Fibroblast of gingiva (primary cell): ENCODE data around the gene DIP2A.
"Not testable (repeated sequence)": the region's sequence is repeated elsewhere in the genome, so short reads cannot be mapped to it uniquely, and the experiment has no call there.

Experiments used
- DNase-seq: peaks from one replicate; pipeline ENCODE4 v3.0.0-alpha.2; 2011; ENCODE audit warnings: low read depth

Gene DIP2A

DNA sequence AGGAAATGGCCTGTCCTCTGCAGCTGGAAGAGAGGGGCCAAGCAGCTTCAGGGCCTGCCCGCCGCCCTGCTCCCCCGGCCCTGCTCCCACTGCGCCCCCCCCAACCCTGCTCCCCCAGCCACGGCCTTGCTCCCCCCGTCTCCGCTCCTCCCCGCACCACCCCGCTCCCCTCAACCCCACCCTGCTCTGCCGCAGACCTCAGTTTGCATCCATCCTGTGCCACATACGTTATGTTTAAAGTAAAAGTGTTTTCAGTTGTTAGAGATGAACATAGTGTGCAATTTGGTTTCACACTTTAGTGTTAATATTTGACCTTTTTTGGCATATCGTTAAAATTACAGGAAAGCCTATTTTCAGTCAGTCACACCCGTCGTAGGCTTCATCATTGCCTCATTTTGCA, 34.1 kb upstream of the DIP2A start:
- DNase-seq: no peak

DNA sequence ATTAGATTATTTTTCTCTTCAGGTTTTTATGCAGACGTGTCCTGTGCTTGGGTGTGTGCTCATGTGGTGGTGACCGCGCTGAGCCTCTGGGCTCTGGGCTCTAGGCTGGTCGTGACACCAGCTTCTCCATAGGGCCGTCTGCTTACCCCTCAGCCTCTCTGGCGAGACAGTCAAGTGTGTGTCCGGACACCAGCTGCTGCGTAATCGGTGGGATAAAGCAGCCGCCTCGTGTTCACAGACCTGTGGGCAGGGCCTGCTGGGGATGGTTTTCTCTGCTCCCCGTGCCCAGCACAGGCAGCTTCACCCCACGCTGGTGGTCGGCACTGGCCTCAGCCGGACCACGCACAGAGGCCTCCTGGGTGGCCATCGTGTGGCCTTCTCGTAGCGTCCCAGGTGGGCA, 33.6 kb upstream of the DIP2A start:
- no peak for DNase-seq

GRCh38 chr21:46425571-46425970, 33.1 kb upstream of the DIP2A start:
- no peak for DNase-seq

- DNase-seq: no peak
These were observed 32.2 kb upstream of the DIP2A start for GRCh38 chr21:46426313-46427046.

- no peak for DNase-seq
These were observed 31.2 kb upstream of the DIP2A start for GRCh38 chr21:46427516-46427915.

GRCh38 chr21:46428286-46428685, 30.4 kb upstream of the DIP2A start:
- DNase-seq: no peak

DNA sequence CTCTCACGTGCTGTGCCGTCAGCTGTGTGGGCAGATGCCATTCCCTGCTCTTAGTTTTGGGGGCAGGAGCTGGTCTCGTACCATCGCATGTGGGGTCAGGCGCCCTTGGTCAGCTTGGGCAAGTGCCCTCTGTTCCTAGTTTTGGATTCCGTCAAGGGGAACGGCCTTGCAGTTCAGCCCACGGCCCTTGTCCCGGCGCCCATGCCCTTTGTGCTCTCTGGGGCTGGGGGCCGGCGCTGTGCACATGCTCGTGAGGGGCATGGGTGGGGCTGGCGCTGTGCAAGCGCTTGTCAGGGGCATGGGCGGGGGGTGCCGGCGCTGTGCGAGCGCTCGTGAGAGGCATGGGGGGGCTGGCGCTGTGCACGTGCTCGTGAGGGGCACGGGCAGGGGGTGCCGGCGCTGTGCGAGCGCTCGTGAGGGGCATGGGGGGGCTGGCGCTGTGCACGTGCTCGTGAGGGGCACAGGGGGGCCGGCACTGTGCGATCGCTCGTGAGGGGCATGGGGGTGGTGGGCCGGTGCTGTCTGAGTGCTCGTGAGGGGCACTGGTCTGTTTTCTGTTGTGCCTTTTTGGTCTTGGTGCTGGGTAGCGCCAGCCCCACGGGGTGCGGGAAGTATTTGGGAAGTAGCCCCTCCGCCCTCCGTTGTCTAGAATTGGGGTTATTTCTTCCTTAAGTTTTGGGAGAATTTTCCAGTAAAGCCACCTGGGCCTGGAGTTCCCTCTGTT, 29.5 kb upstream of the DIP2A start:
- no peak for DNase-seq

- no peak for DNase-seq
These were observed 28.7 kb upstream of the DIP2A start for GRCh38 chr21:46429754-46430681.

GRCh38 chr21:46431448-46431847, 27.2 kb upstream of the DIP2A start:
- no peak for DNase-seq

DNA sequence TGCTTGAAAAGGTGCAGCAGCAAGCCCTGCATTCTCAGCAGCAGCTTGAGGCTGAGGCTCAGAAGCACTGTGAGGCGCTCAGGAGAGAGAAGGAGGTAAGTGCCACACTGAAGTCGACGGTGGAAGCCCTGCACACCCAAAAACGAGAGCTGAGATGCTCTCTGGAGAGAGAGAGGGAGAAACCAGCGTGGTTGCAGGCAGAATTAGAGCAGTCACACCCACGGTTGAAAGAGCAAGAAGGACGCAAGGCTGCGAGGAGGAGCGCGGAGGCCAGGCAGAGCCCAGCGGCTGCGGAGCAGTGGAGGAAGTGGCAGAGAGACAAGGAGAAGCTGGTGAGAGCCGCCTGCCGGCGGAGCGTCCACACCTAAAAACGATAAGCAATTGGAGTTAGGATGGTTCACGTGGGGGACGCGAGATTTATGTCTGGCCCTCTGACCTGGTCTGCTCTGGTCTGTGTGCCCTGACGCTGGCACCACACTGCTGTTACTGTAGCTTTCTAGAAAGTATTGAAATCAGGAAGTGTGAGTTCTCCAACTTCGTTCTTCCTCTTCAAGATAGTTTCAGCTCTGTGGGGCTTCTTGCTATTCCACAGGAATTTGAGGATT, 26.7 kb upstream of the DIP2A start:
- DNase-seq: no peak

DNA sequence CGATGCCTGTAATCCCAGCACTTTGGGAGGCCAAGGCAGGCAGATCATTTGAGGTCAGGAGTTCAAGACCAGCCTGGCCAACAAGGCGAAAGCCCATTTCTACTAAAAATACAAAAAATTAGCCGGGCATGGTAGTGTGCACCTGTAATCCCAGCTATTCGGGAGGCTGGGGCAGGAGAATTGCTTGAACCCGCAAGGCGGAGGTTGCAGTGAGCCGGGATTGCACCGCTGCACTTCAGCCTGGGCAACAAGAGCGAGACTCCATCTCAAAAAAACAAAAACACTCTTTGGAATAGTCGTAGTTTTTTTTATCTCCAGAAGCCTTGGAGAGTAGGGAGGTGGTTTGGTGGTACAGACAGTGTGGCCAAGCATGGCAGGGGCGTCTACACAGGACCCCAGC, 25.6 kb upstream of the DIP2A start:
- DNase-seq: not testable (repeated sequence)

DNA sequence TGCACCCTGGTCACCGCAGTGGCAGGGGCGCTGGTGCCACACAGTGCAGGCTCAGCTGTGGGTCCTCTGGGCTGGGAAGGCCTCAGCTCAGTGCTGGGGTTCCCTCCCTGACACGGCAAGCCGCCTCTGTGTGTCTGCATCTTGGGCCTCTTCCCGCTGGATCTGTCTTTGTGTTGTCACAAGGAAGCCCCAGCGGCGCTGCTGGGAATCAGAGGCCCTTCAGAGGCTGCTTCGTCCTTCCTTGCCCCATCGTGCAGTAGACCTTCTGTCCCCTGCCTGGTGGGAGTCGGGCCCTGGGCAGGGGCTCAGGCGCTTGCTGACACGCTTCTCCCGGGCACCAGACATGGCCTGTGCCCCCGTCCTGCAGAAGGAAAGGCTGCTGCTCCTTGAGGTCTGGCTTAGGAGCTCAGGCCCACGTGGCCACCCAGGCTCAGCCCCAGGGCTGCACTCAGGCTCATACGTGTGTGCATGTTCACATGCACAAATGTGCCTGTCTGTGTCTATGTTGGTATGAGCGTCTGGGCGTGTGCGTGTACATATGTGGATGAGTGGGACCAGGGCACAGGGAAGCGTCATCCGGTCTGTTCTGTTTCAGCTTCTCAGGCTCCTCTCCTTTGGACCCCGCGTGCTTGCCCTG, 24.3 kb upstream of the DIP2A start:
- no peak for DNase-seq

GRCh38 chr21:46435786-46436227, 22.9 kb upstream of the DIP2A start:
- DNase-seq: no peak

DNA sequence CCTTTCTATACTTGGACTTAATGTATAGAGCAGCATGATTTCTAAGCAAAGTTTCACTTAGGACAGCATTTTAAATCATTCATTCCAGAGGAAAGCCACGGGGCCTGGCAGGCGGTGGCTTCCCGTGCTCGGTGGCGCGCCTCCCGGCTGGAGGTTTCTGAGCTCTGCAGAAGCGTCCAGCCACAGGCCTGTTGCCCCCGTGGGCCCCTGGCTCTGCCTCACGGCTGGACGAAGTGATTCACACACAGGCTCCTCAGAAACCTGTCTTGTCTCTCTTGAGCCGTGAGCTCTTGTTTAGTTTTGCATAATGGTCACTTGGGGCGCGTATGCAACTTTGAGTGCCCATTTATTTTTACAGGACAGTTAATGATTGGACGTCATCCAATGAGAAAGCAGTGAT, 22.1 kb upstream of the DIP2A start:
- no peak for DNase-seq

DNA sequence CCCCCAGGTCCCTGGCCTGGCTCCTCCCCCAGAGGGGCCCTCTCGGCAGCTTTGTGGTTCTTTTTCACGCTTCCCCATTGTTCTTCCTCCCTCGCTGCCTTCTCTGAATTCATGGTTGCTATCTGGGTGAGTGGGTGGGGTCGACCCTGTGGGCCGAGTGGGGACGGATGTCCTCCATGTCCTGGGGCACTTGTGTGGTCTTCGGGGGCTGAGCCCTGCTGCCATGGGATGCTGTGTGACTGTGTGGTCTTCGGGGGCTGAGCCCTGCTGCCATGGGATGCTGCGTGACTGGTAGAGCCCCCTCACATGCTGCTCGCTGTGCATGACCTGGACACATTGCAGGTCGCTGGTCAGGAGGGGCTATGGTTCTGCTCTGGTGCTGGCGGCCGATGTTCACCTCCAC, 21.6 kb upstream of the DIP2A start:
- DNase-seq: no peak

DNA sequence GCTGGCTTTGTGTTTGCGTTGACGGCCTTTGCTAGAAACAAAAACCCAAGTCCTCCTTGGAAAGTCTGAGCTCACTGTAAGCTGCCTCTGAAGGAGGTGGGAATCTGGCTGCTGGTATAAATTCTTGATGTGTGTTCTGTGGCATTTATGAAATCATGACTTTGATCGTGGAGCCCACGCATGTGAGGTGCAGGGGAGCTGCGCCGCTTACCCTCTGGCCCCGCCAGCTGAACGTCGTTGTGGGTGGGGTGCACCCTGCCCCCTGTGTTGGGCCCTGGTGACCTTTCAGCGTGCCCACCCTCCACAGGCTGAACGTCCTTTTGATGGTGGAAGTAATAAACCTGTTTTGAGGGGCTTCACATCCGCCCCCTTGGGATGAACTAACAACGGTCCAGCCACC, 21.2 kb upstream of the DIP2A start:
- no peak for DNase-seq

- no peak for DNase-seq
These were observed 20.4 kb upstream of the DIP2A start for GRCh38 chr21:46438241-46438640.

- DNase-seq: no peak
These were observed 18.8 kb upstream of the DIP2A start for GRCh38 chr21:46439906-46440305.

DNA sequence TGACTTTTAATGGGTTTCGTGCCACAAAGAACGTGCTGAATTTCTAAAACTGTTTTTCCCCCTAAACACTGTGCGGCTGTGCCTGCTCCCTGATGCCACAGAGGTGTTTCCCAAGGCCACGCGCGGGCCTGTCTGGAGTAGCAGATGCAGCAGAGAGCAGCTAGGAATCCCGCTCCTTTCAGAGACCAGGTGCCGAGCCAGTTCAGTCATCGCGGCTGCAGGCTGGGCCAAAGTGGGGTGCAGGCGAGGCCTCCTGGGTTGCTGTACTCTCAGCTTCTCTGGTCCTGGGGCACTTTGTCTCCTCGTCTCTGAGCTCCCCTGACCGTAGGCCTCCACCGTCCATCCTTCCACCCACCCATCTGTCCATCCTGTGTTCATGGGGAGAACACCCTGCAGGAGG, 17.4 kb upstream of the DIP2A start:
- no peak for DNase-seq

GRCh38 chr21:46441961-46442498, 16.7 kb upstream of the DIP2A start:
- no peak for DNase-seq

DNA sequence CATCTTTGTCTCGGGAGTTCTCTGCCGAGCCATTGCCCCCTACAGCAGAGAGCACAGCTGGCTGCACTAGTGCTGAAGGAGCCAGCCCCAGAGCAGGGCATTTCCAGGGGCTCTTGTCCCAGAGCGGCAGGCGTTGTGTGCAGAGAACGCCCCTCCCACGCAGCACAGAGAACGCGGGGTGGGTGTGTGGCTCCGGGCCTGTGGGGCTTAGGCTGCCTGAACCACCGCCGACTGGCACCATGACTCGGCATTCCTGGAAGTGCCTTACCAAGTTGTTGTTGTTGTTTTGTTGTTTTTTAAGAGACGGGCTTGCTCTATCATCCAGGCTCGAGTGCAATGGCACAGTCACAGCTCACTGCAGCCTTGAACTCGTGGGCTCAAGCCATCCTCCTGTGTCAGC, 15.8 kb upstream of the DIP2A start:
- DNase-seq: no peak
